ENCODE results near the gene APP. TPM values are rescaled to one million over a fixed set of nuclear protein-coding genes. Genes with fewer than 3 reads are reported as not detected.

APP gene
- total and polyA plus RNA-seq, 7 donors = 37.7 to 118 (median 56.6) TPM

GRCh38 chr21:26093122-26093521 is 77.4 kb downstream of the APP start:
- Histone ChIP-seq H3K36me3 (ENCODE audit: insufficient read depth in 1 of 2, low read depth in 1 of 2) (no peaks in the 10 kb centered on the region), H3K9me3 (no peaks in the 10 kb centered on the region), H3K4me3 (no peak overlapping the region), H3K27me3 (ENCODE audit: insufficient read depth in 3 of 3, low read length in 2 of 3) (no peaks in the 10 kb centered on the region), H3K4me1 (no peaks in the 10 kb centered on the region), H3K27ac (no peak overlapping the region)
- ATAC-seq (no peak), DNase-seq (no peak)
- no peak for TF ChIP-seq CTCF (IDR thresholded peaks at IDR 0.05)
- intact Hi-C loops (cut with DNase I) = no loop called here
- WGBS, 3 donors = 69 to 79% (median 78%) methylated on average over 3 of the region's 3 CpGs

DNA sequence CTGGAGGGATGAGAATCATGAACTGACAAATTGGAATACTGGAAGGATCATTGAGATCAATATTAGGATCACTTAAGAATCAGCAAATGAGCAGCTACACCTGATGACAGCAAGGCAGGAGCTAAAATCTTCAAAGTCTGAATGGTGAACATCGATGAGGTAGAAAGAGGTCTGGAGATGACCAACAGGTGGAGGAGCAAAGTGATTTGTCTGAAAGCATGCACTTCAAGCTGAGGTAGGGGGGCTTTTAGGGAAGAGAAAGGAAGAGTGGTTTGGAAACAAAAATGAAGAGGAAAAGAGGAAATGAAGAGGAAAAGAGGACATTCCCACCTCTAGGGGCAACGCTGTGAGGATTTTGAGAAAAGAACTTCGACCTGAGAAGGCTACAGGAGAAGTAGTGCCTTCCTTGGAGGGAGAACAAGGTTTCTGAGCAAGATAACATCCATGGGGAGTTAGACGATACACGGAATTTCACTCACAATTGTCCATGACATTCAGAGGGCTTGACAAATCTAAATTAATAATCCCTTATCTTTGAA is 79.0 kb downstream of the APP start:
- intact Hi-C loops (cut with DNase I) = no loop called here
- 78 to 85% (median 82%) methylated on average over 5 of the region's 5 CpGs for WGBS, 3 donors
- DNase-seq (no peak), ATAC-seq (no peak)
- no peaks in the 10 kb centered on the region for H3K27me3 ChIP-seq (ENCODE audit: insufficient read depth in 3 of 3, low read length in 2 of 3)
- TF ChIP-seq CTCF (IDR thresholded peaks at IDR 0.05) = no peak
- H3K4me3 ChIP-seq = no peak overlapping the region
- no peaks in the 10 kb centered on the region for H3K9me3 ChIP-seq
- no peaks in the 10 kb centered on the region for H3K36me3 ChIP-seq (ENCODE audit: insufficient read depth in 1 of 2, low read depth in 1 of 2)
- no peaks in the 10 kb centered on the region for H3K4me1 ChIP-seq
- no peak overlapping the region for H3K27ac ChIP-seq

GRCh38 chr21:26089730-26090129 is 80.8 kb downstream of the APP start:
- H3K27me3 ChIP-seq (ENCODE audit: insufficient read depth in 3 of 3, low read length in 2 of 3) = no peaks in the 10 kb centered on the region
- intact Hi-C loops (cut with DNase I) = no loop called here

GRCh38 chr21:26087223-26087918 is 83.2 kb downstream of the APP start:
- intact Hi-C loops (cut with DNase I) = no loop called here
- 56 to 64% (median 63%) methylated on average over 4 of the region's 4 CpGs for WGBS, 3 donors
- TF ChIP-seq CTCF (IDR thresholded peaks at IDR 0.05) = no peak
- no peaks in the 10 kb centered on the region for H3K36me3 ChIP-seq (ENCODE audit: insufficient read depth in 1 of 2, low read depth in 1 of 2)
- no peak overlapping the region for H3K27ac ChIP-seq
- H3K4me3 ChIP-seq = no peak overlapping the region
- no peak for DNase-seq
- no peak for ATAC-seq
- H3K9me3 ChIP-seq = no peaks in the 10 kb centered on the region
- no peaks in the 10 kb centered on the region for H3K27me3 ChIP-seq (ENCODE audit: insufficient read depth in 3 of 3, low read length in 2 of 3)
- no peaks in the 10 kb centered on the region for H3K4me1 ChIP-seq

More at GRCh38 chr21:26089730-26090129, 80.8 kb downstream of the APP start:
- H3K4me1 ChIP-seq = no peaks in the 10 kb centered on the region
- no peak for DNase-seq
- H3K27ac ChIP-seq = no peak overlapping the region
- ATAC-seq = no peak
- 93 to 95% (median 95%) methylated on average over 6 of the region's 6 CpGs for WGBS, 3 donors
- no peaks in the 10 kb centered on the region for H3K9me3 ChIP-seq
- H3K4me3 ChIP-seq = no peak overlapping the region
- H3K36me3 ChIP-seq (ENCODE audit: insufficient read depth in 1 of 2, low read depth in 1 of 2) = no peaks in the 10 kb centered on the region
- TF ChIP-seq CTCF (IDR thresholded peaks at IDR 0.05) = no peak

DNA sequence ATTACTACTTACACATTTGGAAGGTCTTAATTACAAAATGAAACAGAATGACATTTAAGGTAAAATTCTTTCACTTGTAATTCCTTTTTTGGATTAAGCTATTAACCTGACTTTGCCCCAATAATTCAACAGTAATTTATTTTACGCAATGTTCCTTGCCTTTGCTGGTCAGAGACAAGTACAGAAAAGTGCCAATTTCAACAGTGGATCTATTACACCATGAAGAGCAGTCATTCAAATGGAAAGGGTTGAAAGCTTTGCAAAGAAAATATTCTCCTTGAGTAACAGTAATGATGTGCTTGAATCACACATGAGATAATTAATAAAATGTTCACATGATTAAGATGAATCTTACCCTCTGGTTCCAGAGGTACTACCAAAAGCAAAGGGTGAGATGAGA is 84.7 kb downstream of the APP start:
- 49 to 81% (median 61%) methylated on average over 1 of the region's 1 CpG for WGBS, 3 donors
- Histone ChIP-seq H3K27me3 (ENCODE audit: insufficient read depth in 3 of 3, low read length in 2 of 3) (no peaks in the 10 kb centered on the region), H3K4me1 (no peaks in the 10 kb centered on the region), H3K4me3 (no peak overlapping the region), H3K27ac (no peak overlapping the region), H3K36me3 (ENCODE audit: insufficient read depth in 1 of 2, low read depth in 1 of 2) (no peaks in the 10 kb centered on the region), H3K9me3 (no peaks in the 10 kb centered on the region)
- intact Hi-C loops (cut with DNase I) = no loop called here
- no peak for TF ChIP-seq CTCF (IDR thresholded peaks at IDR 0.05)
- DNase-seq (no peak), ATAC-seq (no peak)

All from psoas muscle (tissue), 8 donors.